Peyer's patch (tissue), 4 donors: ENCODE measurements around the gene PLEKHH3.

Experiments
- POLR2A ChIP-seq, 2 donors: fragments of 450-650 bp; IDR thresholded peaks; one replicate each; pipeline ENCODE4 v1.5.1; 2017; ENCODE audit warnings: antibody characterized with exemption in 2 of 2, mild to moderate bottlenecking in 2 of 2, moderate library complexity in 2 of 2
- TF ChIP-seq, protein P1 (sequence below), 6 experiments: fragments of 450-650 bp in 4 of 6; fragments of 200-600 bp in 2 of 6; sonication (generic) in 1 of 6; IDR thresholded peaks; one replicate each; pipeline ENCODE4 v1.5.1; 2017 to 2019; ENCODE audit warnings: antibody characterized with exemption in 6 of 6, mild to moderate bottlenecking in 3 of 6, moderate library complexity in 1 of 6

DNA sequence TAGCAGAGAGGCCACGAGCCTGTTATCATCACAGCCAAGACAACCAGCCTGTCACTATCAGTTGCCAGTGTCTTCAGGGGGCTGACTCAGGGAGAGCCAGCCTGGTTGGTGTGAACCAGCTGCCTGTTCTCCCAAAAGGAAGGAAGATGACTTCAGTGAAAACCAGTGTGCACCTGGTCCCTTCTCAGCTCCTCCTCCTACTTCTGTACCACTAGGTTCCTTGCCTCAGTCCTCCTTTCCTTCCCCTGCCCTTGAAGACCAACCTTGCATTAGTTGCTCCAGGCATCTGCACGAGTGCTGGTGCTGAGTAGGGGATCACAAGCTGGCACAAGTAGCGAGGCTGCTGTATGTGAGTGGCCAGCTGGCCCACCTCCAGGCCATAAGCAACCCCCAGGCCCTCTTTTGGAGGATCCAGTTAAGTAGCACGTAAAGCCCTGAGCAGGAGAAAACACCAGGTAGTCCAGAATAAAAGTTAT is 58.8 kb downstream of the PLEKHH3 start:
- TF ChIP-seq, protein P1, sequence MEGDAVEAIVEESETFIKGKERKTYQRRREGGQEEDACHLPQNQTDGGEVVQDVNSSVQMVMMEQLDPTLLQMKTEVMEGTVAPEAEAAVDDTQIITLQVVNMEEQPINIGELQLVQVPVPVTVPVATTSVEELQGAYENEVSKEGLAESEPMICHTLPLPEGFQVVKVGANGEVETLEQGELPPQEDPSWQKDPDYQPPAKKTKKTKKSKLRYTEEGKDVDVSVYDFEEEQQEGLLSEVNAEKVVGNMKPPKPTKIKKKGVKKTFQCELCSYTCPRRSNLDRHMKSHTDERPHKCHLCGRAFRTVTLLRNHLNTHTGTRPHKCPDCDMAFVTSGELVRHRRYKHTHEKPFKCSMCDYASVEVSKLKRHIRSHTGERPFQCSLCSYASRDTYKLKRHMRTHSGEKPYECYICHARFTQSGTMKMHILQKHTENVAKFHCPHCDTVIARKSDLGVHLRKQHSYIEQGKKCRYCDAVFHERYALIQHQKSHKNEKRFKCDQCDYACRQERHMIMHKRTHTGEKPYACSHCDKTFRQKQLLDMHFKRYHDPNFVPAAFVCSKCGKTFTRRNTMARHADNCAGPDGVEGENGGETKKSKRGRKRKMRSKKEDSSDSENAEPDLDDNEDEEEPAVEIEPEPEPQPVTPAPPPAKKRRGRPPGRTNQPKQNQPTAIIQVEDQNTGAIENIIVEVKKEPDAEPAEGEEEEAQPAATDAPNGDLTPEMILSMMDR (IDR thresholded peaks at IDR 0.05): no peak
- TF ChIP-seq POLR2A (IDR thresholded peaks at IDR 0.05): no peak
